Glutamatergic neuron (in vitro differentiated cells): ENCODE results near the gene HS6ST1. TPM values are rescaled to one million over a fixed set of nuclear protein-coding genes. Genes with fewer than 3 reads are reported as not detected.
A peak's percentile ranks its signal among the peaks of the same experiment; 100 is the strongest.

Experiments
- DNase-seq: peaks from one replicate; pipeline ENCODE4 v3.0.0; 2022
- H3K27ac Mint-ChIP-seq: one replicate; pipeline ENCODE4 v1.8.0; 2020; ENCODE audit warnings: mild to moderate bottlenecking, mixed read lengths, inconsistent platforms; ENCODE audit not compliant: unreplicated experiment
- H3K27me3 Mint-ChIP-seq: one replicate; pipeline ENCODE4 v1.8.0; 2020; ENCODE audit warnings: mild to moderate bottlenecking, moderate library complexity, mixed read lengths, inconsistent platforms; ENCODE audit not compliant: unreplicated experiment
- H3K36me3 Mint-ChIP-seq: one replicate; pipeline ENCODE4 v1.8.0; 2020; ENCODE audit warnings: mild to moderate bottlenecking, mixed read lengths, inconsistent platforms; ENCODE audit not compliant: unreplicated experiment
- H3K4me1 Mint-ChIP-seq: one replicate; pipeline ENCODE4 v1.8.0; 2020; ENCODE audit warnings: mild to moderate bottlenecking, low read depth, mixed read lengths, inconsistent platforms; ENCODE audit not compliant: unreplicated experiment
- H3K4me3 Mint-ChIP-seq: one replicate; pipeline ENCODE4 v1.8.0; 2020; ENCODE audit warnings: mild to moderate bottlenecking, mixed read lengths, inconsistent platforms; ENCODE audit not compliant: unreplicated experiment
- H3K9me3 Mint-ChIP-seq: one replicate; pipeline ENCODE4 v1.8.0; 2020; ENCODE audit warnings: mild to moderate bottlenecking, moderate library complexity, mixed read lengths, inconsistent platforms; ENCODE audit not compliant: unreplicated experiment
- total RNA-seq: library from RNA; stranded (reverse); fragmentation: NEBNext Ultra II Directional; extraction: Animal tissue kit (Norgen Biotek cat#: 25700); gene quantifications from one replicate; pipeline ENCODE4 v1.2.1, GENCODE V29; 2021; ENCODE audit not compliant: unreplicated experiment
- TF ChIP-seq, protein P1 (sequence below): fragments of 200-600 bp; sonication (generic); IDR thresholded peaks from one replicate; pipeline ENCODE4 v1.5.0; 2021; ENCODE audit not compliant: partially characterized antibody, unreplicated experiment

HS6ST1 gene
- total RNA-seq, 1 donor from 2014 or later = 173 TPM

DNA sequence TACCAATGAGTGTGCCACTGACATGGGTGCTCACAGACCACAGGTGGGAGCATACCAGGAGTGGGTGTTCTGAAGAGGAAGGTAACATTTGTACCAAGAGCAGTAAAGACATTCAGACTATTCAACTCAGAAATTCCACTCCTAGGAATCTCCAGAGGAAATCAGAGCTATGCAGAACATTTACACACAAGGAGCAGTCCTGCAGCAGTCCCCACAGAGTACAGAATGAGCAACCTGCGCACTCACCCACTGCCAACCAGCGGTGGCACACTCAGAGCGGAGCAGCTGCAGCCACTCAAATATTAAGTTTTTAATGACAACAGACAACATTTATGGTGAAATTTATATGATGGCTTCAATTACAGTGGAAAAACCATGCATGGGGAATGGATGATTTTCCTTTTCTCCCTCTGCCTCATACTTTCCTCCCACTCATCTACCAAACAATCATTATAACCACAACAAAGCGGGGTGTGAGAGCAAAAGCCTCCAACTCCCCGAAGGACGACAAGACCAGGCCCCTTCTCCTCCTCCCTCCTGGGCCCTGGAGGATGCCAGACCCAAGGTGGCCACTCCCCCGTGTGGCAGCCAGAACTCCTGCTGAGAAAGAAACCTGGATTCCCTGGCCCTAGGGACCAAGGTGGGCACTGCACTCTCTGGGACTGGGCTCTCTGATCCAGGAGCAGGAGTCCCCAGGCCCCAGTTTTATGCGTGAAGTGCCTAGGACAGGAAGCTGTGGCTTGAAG lies 5.4 kb downstream of the HS6ST1 start:
- no peak overlapping the region for H3K27ac Mint-ChIP-seq

DNA sequence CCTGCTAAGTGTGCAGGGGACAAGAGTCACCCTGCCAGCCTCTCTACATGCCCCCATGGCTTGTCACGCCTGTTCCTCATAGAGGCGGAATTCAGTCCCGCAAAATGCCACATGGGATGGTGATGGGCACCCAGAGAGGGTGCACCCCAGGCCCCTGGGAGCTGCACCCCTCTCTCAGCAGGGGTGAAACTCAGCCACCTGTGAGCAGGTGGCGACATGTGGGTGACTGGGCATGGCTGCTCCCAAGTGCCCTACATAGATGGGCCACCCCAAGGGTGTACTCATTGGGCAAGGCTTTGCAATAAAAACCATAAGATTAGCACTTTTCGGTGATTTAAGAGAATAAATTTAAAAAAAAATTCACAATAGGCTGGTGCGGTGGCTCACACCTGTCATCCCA lies 6.3 kb downstream of the HS6ST1 start:
- TF ChIP-seq, protein P1, sequence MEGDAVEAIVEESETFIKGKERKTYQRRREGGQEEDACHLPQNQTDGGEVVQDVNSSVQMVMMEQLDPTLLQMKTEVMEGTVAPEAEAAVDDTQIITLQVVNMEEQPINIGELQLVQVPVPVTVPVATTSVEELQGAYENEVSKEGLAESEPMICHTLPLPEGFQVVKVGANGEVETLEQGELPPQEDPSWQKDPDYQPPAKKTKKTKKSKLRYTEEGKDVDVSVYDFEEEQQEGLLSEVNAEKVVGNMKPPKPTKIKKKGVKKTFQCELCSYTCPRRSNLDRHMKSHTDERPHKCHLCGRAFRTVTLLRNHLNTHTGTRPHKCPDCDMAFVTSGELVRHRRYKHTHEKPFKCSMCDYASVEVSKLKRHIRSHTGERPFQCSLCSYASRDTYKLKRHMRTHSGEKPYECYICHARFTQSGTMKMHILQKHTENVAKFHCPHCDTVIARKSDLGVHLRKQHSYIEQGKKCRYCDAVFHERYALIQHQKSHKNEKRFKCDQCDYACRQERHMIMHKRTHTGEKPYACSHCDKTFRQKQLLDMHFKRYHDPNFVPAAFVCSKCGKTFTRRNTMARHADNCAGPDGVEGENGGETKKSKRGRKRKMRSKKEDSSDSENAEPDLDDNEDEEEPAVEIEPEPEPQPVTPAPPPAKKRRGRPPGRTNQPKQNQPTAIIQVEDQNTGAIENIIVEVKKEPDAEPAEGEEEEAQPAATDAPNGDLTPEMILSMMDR = no peak
- Mint-ChIP-seq H3K9me3 (peaks cover 8% of the 10 kb centered on the region), H3K27ac (no peak overlapping the region), H3K36me3 (peaks cover 3% of the 10 kb centered on the region), H3K4me3 (peak overlapping the region; percentile 40), H3K27me3 (peaks cover 11% of the 10 kb centered on the region), H3K4me1 (peaks cover 50% of the 10 kb centered on the region)
- no peak for DNase-seq

More for the DNA sequence above, 5.4 kb downstream of the HS6ST1 start:
- DNase-seq = no peak
- Mint-ChIP-seq H3K4me3 (peak overlapping the region; percentile 85), H3K9me3 (peaks cover 8% of the 10 kb centered on the region), H3K4me1 (peaks cover 44% of the 10 kb centered on the region), H3K27me3 (peaks cover 11% of the 10 kb centered on the region), H3K36me3 (peaks cover 3% of the 10 kb centered on the region)
- TF ChIP-seq, protein P1 = peak; percentile 16

DNA sequence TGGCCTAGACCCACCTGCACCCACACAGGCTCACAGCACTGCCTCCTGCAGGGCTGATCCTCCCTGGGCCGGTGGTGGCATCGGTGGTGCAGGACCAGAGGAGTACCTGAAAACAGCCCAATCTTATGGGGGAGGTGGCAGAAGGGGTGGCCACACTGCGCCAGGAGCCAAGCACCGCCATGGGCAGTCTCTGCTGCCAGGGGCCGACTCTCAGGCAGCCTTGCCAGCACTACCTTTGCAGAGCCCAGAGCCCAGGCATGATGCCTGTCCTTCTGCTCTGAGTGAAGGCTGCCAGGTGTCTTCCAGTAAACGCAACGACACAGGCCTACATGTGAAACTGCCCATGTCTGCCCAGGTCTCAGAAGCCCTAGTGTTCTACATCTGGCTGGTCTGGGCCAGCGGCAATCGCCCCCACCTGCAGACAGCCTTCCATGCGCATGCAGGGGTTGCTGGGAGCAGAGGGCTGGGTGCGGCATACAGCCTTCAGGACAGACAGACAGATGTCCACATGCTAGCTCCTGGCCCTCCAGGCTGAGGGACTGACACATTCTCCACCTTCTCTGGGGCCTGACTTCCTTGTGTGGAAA lies 6.8 kb downstream of the HS6ST1 start:
- no peak for DNase-seq
- TF ChIP-seq, protein P1 = no peak
- H3K27ac Mint-ChIP-seq = no peak overlapping the region
- peaks cover 3% of the 10 kb centered on the region for H3K36me3 Mint-ChIP-seq
- H3K27me3 Mint-ChIP-seq = peaks cover 11% of the 10 kb centered on the region
- H3K4me1 Mint-ChIP-seq = peaks cover 56% of the 10 kb centered on the region
- no peak overlapping the region for H3K4me3 Mint-ChIP-seq
- peaks cover 12% of the 10 kb centered on the region for H3K9me3 Mint-ChIP-seq

DNA sequence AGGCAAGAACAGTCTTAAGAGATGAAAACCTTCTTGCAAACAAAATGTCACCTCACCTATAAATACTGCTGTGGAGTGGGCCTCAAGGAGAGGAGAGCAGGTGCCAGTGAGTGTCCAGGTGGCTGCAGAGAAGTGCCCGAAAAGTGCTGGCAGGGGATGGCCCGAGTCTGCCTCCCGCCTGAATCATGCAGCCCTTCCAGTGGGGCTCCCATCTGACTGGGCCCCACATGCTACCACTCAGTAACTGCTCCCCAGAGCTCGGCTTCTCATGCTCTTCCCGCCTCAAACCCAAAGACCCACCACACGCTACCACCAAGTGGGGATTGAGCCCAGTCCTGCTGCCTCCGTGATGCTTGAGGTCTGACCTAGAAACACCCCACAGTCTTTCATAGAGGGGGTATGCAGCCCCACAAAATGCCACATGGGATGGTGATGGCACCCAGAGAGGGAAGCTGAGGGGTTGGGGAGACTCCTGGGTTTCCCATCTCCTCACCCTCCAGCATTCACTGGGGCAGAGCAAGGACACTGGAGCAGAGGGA lies 7.4 kb downstream of the HS6ST1 start:
- Mint-ChIP-seq H3K4me3 (peak overlapping the region; percentile 50), H3K27ac (peak overlapping the region; percentile 48), H3K27me3 (peaks cover 11% of the 10 kb centered on the region), H3K9me3 (peaks cover 11% of the 10 kb centered on the region), H3K36me3 (peaks cover 3% of the 10 kb centered on the region), H3K4me1 (peaks cover 59% of the 10 kb centered on the region)
- DNase-seq = no peak
- TF ChIP-seq, protein P1 = no peak

DNA sequence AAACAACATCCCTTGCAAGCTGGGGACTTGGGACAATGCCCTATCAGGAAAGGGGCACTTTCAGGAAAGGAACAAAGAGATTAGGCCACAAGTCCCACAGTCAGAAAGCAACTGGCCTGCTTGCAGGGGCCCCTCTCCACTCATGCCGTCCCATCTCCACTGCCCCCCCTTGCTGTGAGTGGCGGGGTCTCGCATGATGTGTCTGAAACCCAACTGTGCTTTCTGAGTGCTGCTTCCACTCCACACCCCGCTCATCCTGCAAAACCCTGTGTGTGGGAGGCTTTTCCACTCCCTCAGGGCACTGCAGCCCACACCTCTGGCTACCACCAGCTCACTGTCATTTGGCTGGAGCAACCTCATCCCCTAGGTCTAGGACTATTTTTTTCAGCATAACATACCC lies 7.9 kb downstream of the HS6ST1 start:
- Mint-ChIP-seq H3K4me3 (peak overlapping the region; percentile 50), H3K9me3 (peaks cover 15% of the 10 kb centered on the region), H3K36me3 (peaks cover 3% of the 10 kb centered on the region), H3K27ac (peak overlapping the region; percentile 48), H3K27me3 (peaks cover 14% of the 10 kb centered on the region), H3K4me1 (peaks cover 64% of the 10 kb centered on the region)
- TF ChIP-seq, protein P1 = no peak
- no peak for DNase-seq
